BLaER1 (cell line): ENCODE results near the gene CLEC18A.

Source experiments
- H3K27ac ChIP-seq: shearing (Covaris generic); formaldehyde crosslinking; 2 replicates; pipeline ENCODE4 v1.8.1; 2022
- H3K27me3 ChIP-seq: shearing (Covaris generic); formaldehyde crosslinking; 2 replicates; pipeline ENCODE4 v1.8.1; 2022
- H3K36me3 ChIP-seq: shearing (Covaris generic); formaldehyde crosslinking; 2 replicates; pipeline ENCODE4 v1.8.1; 2022
- H3K4me1 ChIP-seq: shearing (Covaris generic); formaldehyde crosslinking; 2 replicates; pipeline ENCODE4 v1.8.1; 2022
- H3K4me2 ChIP-seq: shearing (Covaris generic); formaldehyde crosslinking; 2 replicates; pipeline ENCODE4 v1.8.1; 2022
- H3K4me3 ChIP-seq: shearing (Covaris generic); formaldehyde crosslinking; 2 replicates; pipeline ENCODE4 v1.8.1; 2022
- H3K9ac ChIP-seq: shearing (Covaris generic); formaldehyde crosslinking; 2 replicates; pipeline ENCODE4 v1.8.1; 2022
- H3K9me3 ChIP-seq: shearing (Covaris generic); formaldehyde crosslinking; 2 replicates; pipeline ENCODE4 v1.8.1; 2022
- H4K20me1 ChIP-seq: shearing (Covaris generic); formaldehyde crosslinking; 2 replicates; pipeline ENCODE4 v1.8.1; 2022
- Cebpa-rat ChIP-seq: shearing (Covaris generic); IDR thresholded peaks from 2 replicates; pipeline ENCODE4 v1.8.1; 2022

Gene CLEC18A

GRCh38 chr16:69929480-69929879 lies 21.7 kb upstream of the CLEC18A start:
- Histone ChIP-seq H3K27ac (peak overlapping the region; percentile 5), H3K27me3 (no peaks in the 10 kb centered on the region), H3K4me3 (no peak overlapping the region), H3K4me2 (peak overlapping the region; percentile 73), H3K4me1 (peaks cover 81% of the 10 kb centered on the region), H3K36me3 (peaks cover 47% of the 10 kb centered on the region), H3K9me3 (no peaks in the 10 kb centered on the region), H4K20me1 (no peaks in the 10 kb centered on the region), H3K9ac (no peak overlapping the region; the same call in 1 of the 2 replicates)
- TF ChIP-seq Cebpa-rat, result no peak

- no peaks in the 10 kb centered on the region for H4K20me1 ChIP-seq
- no peak overlapping the region for H3K9ac ChIP-seq
- H3K4me3 ChIP-seq, result no peak overlapping the region
- H3K4me2 ChIP-seq, result peak overlapping the region; percentile 73; the same call in 1 of the 2 replicates
- H3K36me3 ChIP-seq, result peaks cover 55% of the 10 kb centered on the region
- H3K27ac ChIP-seq, result no peak overlapping the region
- H3K4me1 ChIP-seq, result peaks cover 82% of the 10 kb centered on the region
- H3K9me3 ChIP-seq, result no peaks in the 10 kb centered on the region
- H3K27me3 ChIP-seq, result no peaks in the 10 kb centered on the region
- no peak for TF ChIP-seq Cebpa-rat
Observed at GRCh38 chr16:69930117-69930776, 20.9 kb upstream of the CLEC18A start.

GRCh38 chr16:69931631-69932030 lies 19.5 kb upstream of the CLEC18A start:
- Histone ChIP-seq H3K9ac (no peak overlapping the region), H3K4me3 (no peak overlapping the region), H3K4me1 (peaks cover 82% of the 10 kb centered on the region), H3K27me3 (no peaks in the 10 kb centered on the region), H3K36me3 (peaks cover 60% of the 10 kb centered on the region), H3K27ac (no peak overlapping the region), H4K20me1 (no peaks in the 10 kb centered on the region), H3K9me3 (no peaks in the 10 kb centered on the region), H3K4me2 (no peak overlapping the region)
- no peak for TF ChIP-seq Cebpa-rat

GRCh38 chr16:69932228-69932627 lies 18.9 kb upstream of the CLEC18A start:
- TF ChIP-seq Cebpa-rat, result no peak
- H3K9me3 ChIP-seq, result no peaks in the 10 kb centered on the region
- no peaks in the 10 kb centered on the region for H4K20me1 ChIP-seq
- H3K4me2 ChIP-seq, result peak overlapping the region; percentile 69
- peaks cover 82% of the 10 kb centered on the region for H3K4me1 ChIP-seq
- H3K27ac ChIP-seq, result peak overlapping the region; percentile 68
- H3K27me3 ChIP-seq, result no peaks in the 10 kb centered on the region
- peaks cover 66% of the 10 kb centered on the region for H3K36me3 ChIP-seq
- no peak overlapping the region for H3K4me3 ChIP-seq
- peak overlapping the region; percentile 17; the same call in 1 of the 2 replicates for H3K9ac ChIP-seq

- peaks cover 76% of the 10 kb centered on the region for H3K4me1 ChIP-seq
- H3K9me3 ChIP-seq, result no peaks in the 10 kb centered on the region
- H3K9ac ChIP-seq, result peak overlapping the region; percentile 17; the same call in 1 of the 2 replicates
- no peaks in the 10 kb centered on the region for H4K20me1 ChIP-seq
- no peak for TF ChIP-seq Cebpa-rat
- H3K27ac ChIP-seq, result peak overlapping the region; percentile 68
- peaks cover 72% of the 10 kb centered on the region for H3K36me3 ChIP-seq
- H3K27me3 ChIP-seq, result no peaks in the 10 kb centered on the region
- peak overlapping the region; percentile 69 for H3K4me2 ChIP-seq
- H3K4me3 ChIP-seq, result no peak overlapping the region
Observed at GRCh38 chr16:69932691-69933392, 18.3 kb upstream of the CLEC18A start.

- no peaks in the 10 kb centered on the region for H3K27me3 ChIP-seq
- no peaks in the 10 kb centered on the region for H4K20me1 ChIP-seq
- peaks cover 84% of the 10 kb centered on the region for H3K36me3 ChIP-seq
- H3K4me2 ChIP-seq, result peak overlapping the region; percentile 69
- peak overlapping the region; percentile 15; the same call in 1 of the 2 replicates for H3K9ac ChIP-seq
- H3K27ac ChIP-seq, result peak overlapping the region; percentile 68; the same call in 1 of the 2 replicates
- peaks cover 64% of the 10 kb centered on the region for H3K4me1 ChIP-seq
- H3K9me3 ChIP-seq, result no peaks in the 10 kb centered on the region
- no peak overlapping the region for H3K4me3 ChIP-seq
- TF ChIP-seq Cebpa-rat, result no peak
Observed at GRCh38 chr16:69934044-69934443, 17.1 kb upstream of the CLEC18A start.

- TF ChIP-seq Cebpa-rat, result no peak
- Histone ChIP-seq H3K27me3 (no peaks in the 10 kb centered on the region), H3K9me3 (no peaks in the 10 kb centered on the region), H3K4me3 (no peak overlapping the region), H3K4me1 (peaks cover 57% of the 10 kb centered on the region), H4K20me1 (no peaks in the 10 kb centered on the region), H3K27ac (peak overlapping the region; percentile 62), H3K9ac (no peak overlapping the region), H3K36me3 (peaks cover 91% of the 10 kb centered on the region), H3K4me2 (peak overlapping the region; percentile 69)
Observed at GRCh38 chr16:69934751-69935150, 16.4 kb upstream of the CLEC18A start.

GRCh38 chr16:69935278-69935711 lies 15.8 kb upstream of the CLEC18A start:
- H3K9ac ChIP-seq, result no peak overlapping the region; the same call in 1 of the 2 replicates
- peak overlapping the region; percentile 69 for H3K4me2 ChIP-seq
- H3K36me3 ChIP-seq, result peaks cover 96% of the 10 kb centered on the region
- H4K20me1 ChIP-seq, result no peaks in the 10 kb centered on the region
- TF ChIP-seq Cebpa-rat, result no peak
- H3K27ac ChIP-seq, result peak overlapping the region; percentile 62
- H3K9me3 ChIP-seq, result no peaks in the 10 kb centered on the region
- no peak overlapping the region for H3K4me3 ChIP-seq
- no peaks in the 10 kb centered on the region for H3K27me3 ChIP-seq
- peaks cover 53% of the 10 kb centered on the region for H3K4me1 ChIP-seq

GRCh38 chr16:69935740-69936139 lies 15.4 kb upstream of the CLEC18A start:
- no peaks in the 10 kb centered on the region for H3K27me3 ChIP-seq
- no peaks in the 10 kb centered on the region for H3K9me3 ChIP-seq
- no peak overlapping the region for H3K4me3 ChIP-seq
- no peak for TF ChIP-seq Cebpa-rat
- H3K27ac ChIP-seq, result peak overlapping the region; percentile 62
- H3K4me2 ChIP-seq, result peak overlapping the region; percentile 69
- peaks cover 97% of the 10 kb centered on the region for H3K36me3 ChIP-seq
- no peak overlapping the region; the same call in 1 of the 2 replicates for H3K9ac ChIP-seq
- peaks cover 56% of the 10 kb centered on the region for H3K4me1 ChIP-seq
- H4K20me1 ChIP-seq, result no peaks in the 10 kb centered on the region

- no peaks in the 10 kb centered on the region for H4K20me1 ChIP-seq
- H3K27ac ChIP-seq, result peak overlapping the region; percentile 62
- H3K4me2 ChIP-seq, result peak overlapping the region; percentile 69
- peaks cover 62% of the 10 kb centered on the region for H3K4me1 ChIP-seq
- H3K36me3 ChIP-seq, result peaks cover 98% of the 10 kb centered on the region
- no peaks in the 10 kb centered on the region for H3K27me3 ChIP-seq
- TF ChIP-seq Cebpa-rat, result no peak
- no peak overlapping the region for H3K4me3 ChIP-seq
- H3K9me3 ChIP-seq, result no peaks in the 10 kb centered on the region
- H3K9ac ChIP-seq, result no peak overlapping the region; the same call in 1 of the 2 replicates
Observed at GRCh38 chr16:69936252-69936651, 14.9 kb upstream of the CLEC18A start.
